GM12874 (cell line): ENCODE measurements around the gene ARMC3.

Experiments
- TF ChIP-seq, protein P1 (sequence below): IDR thresholded peaks from 2 replicates; pipeline ENCODE4 v1.5.1; 2011; ENCODE audit warnings: low read depth, mild to moderate bottlenecking, control low read depth, low read length, moderate library complexity; ENCODE audit not compliant: insufficient read depth

Gene ARMC3

DNA sequence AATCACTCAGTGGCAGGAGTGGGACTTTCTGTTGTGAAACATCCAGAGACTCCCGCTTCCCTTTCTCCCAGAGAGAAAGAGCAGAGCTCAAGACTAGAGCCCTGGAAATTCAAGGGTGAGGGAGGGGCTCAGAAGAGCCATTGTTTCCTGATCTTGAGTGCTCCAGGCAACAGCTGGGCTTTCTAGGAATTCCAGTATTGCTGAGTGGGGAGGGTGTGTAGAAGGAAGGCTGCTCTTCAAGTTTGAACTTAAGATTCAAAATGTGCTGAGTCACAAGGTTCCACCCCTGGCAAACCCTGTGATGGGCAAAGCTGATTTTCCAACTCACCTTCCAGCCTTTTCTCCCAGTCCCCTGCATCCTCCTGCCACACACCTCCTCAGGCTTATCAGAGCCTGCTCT, 125.2 kb downstream of the ARMC3 start:
- TF ChIP-seq, protein P1, sequence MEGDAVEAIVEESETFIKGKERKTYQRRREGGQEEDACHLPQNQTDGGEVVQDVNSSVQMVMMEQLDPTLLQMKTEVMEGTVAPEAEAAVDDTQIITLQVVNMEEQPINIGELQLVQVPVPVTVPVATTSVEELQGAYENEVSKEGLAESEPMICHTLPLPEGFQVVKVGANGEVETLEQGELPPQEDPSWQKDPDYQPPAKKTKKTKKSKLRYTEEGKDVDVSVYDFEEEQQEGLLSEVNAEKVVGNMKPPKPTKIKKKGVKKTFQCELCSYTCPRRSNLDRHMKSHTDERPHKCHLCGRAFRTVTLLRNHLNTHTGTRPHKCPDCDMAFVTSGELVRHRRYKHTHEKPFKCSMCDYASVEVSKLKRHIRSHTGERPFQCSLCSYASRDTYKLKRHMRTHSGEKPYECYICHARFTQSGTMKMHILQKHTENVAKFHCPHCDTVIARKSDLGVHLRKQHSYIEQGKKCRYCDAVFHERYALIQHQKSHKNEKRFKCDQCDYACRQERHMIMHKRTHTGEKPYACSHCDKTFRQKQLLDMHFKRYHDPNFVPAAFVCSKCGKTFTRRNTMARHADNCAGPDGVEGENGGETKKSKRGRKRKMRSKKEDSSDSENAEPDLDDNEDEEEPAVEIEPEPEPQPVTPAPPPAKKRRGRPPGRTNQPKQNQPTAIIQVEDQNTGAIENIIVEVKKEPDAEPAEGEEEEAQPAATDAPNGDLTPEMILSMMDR = no peak

DNA sequence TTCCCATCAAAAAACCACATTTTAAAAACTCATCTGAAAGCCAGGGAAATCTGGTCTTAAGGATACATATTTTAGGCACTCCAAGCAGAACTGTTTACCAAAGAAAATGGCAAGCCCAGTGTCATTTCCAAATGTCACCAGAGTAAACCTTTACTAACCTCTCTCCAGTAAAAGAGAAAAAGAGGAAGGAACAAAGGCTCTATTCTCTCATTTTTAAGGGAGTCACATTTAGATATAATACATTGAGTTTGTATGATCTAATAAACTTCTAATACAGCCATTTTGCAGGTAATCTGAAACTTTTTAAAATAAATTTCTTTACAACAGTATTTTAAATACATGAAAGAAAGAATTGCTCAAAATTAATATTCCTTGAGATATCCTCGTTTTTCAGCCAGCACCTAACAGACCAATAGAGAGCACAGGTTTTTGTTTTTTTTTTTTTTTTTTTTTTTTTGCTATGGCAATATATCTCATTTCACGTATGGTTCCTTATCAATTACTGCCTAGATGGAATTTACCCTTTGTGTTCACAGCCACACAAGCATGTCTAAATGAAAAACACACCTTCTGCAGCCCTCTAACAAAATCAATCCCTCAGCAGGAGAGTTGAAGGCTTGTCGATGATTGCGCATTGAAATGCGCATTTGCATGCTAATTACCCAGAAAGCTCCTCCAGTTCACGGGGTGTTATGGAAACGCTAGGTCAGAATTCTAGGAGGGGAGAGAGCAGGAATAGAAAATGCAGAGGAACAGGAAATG, 127.8 kb downstream of the ARMC3 start:
- TF ChIP-seq, protein P1 = no peak

DNA sequence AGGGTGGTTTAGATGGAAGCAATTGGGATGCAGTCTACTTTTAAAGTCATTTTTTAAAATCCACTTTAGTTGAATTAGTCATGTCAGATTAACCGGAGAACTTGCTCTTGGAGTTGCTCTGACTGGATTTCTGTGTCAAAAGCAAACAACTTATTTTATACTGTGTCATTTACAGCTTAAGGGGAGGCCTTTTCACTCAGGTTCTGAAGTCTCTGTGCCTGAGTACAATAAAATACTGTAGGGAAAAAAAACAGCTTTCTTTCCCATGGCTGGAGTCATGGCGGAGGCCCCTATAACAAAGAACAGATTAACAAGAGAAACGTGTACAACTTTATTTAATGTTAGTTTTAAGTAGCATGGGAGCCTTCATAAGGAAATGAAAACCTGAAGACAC, 128.3 kb downstream of the ARMC3 start:
- TF ChIP-seq, protein P1 = no peak

DNA sequence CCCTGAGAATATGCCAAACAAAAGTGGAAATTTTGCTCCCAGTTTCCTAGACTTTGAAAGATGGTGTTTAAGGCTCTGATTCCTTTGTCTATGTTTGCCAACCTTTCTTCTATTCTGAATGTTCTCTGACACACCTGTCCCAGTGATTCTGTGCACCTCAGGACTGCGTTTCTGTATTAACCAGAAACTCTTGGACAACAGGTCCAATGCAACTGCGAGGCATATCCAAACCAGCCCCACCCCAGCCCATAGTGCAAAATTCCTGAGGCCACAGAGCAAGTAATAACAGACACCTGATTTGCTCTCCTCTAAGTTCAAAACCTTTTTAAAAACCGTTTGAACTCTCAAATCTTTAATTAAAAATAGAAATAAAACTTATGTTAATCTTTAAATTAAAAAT, 130.5 kb downstream of the ARMC3 start:
- TF ChIP-seq, protein P1 = no peak

DNA sequence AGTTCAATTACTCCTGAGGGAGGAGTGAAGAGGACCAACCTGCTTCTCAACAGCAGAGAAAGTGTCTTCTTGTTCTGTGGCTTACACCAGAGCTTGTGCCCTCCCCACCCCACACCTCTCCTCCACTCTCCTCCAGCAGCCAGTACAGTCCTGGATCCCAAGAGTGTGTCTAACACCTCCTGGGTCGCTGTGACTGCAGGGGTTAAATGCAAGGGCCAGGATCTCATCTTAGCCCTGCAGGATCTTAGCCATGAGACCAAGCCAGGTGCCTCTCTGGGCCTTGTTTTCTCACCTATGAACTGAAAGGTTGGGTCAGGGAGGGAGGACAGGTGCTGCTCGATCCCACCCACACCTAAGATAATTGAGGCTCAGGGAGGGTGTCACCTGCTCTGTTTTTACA, 133.1 kb downstream of the ARMC3 start:
- TF ChIP-seq, protein P1 = no peak

DNA sequence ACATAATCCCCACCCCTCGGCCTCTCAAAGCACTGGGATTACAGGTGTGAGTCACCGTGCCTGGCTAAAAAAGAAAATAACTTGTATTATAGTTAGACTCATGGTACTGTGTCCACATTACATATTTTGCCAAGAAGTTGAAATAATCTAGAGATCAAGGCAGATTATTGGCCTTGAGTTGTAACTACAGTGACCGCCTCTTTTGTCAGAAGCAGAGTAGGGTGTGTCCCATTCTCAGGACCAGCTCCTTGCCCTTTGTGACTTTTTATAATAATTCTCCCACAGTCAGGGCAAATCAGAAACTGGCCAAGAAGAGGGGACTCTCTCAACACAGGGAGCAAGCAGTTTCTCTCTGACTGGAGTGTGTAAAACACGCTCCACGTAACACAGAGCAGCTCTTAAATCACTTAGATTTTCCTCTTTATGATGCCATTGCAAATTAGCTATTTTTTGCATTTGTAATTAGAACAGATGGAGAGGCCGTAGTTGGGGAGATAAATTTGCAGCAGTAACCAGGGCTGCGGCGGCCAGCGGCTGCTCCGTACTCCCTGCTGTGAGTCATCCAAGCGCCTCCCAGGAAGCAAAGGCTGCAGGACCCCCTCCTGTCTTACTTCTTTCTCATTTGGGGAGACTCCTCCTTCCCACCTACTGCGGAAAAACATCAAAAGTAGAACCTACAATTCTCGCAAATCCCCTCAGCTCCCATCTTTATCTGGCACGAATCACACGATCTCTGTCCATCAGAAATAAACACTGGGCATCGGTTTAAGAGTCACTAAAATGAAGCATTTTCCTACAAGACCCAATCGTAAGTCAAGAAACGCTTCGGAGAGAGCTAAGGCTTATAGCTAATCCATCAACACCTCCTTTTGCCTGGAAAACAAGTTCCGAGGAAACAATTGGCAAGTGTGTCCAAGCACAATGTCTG, 135.5 kb downstream of the ARMC3 start:
- TF ChIP-seq, protein P1 = no peak

DNA sequence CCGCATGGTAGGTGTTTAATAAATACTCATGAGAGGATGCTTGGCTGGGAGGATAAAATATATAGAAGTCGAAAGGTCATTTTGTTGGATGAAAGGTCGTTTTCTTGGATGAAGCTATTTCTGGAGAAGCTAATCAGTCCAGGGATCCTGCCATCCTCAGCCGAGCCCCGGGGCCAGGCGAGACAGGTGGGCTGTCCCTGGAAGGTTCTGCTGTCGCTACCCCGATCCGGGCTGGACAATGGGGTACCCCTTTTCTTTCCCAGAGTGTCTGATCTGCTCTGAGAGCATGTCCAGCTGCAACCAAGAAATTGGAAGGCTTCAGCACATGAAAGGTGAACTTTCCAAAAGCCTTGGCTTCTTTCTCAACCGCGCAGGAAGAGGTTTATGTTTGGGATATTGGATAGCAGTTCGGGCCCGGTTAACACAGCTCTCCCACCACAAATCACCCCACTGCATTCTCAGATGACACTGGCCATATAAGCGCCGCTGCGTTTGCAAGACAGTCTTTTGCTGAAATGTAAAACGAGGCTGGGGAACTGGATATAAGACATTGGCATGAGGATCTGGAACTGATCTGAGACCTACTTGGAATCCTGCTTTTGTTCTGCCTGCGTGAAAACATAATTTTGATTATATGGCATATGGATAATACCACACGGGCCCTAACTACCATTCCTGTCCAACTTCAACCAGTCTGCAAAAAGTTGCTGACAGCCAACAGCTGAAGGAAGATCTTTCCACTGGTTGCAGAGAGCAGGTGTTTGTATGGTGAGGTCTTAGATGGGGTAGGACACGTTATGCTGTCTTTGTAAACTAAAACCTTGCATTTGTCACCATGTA, 136.3 kb downstream of the ARMC3 start:
- TF ChIP-seq, protein P1 = no peak
